RWPE2 (cell line): ENCODE results near the gene MEGF8.

Source experiments
- ATAC-seq: fragments of 200-7000 bp; cut with Tn5 transposase; 3 replicates; pipeline ENCODE4 v1.9.1; 2021; ENCODE audit warnings: low read depth
- DNase-seq: peaks from one replicate; pipeline ENCODE4 v3.0.0-alpha.2; 2020; ENCODE audit warnings: low spot score
- H3K27ac ChIP-seq: fragments of 450-650 bp; 2 replicates; pipeline ENCODE4 v1.5.1; 2017; ENCODE audit warnings: mild to moderate bottlenecking; ENCODE audit not compliant: poor library complexity, severe bottlenecking
- H3K27me3 ChIP-seq: fragments of 250-450 bp; sonication (Bioruptor Pico); 2 replicates; pipeline ENCODE4 v1.5.1; 2021; ENCODE audit warnings: mild to moderate bottlenecking, moderate library complexity; ENCODE audit not compliant: insufficient read depth, poor library complexity, severe bottlenecking
- H3K36me3 ChIP-seq: fragments of 250-450 bp; sonication (Bioruptor Pico); 2 replicates; pipeline ENCODE4 v1.5.1; 2020; ENCODE audit warnings: low read depth, mild to moderate bottlenecking, moderate library complexity
- H3K4me1 ChIP-seq: fragments of 250-450 bp; sonication (Bioruptor Pico); 2 replicates; pipeline ENCODE4 v1.5.1; 2021; ENCODE audit warnings: mild to moderate bottlenecking, moderate library complexity; ENCODE audit not compliant: insufficient read depth, poor library complexity, severe bottlenecking
- H3K4me3 ChIP-seq: fragments of 250-450 bp; sonication (Bioruptor Pico); 2 replicates; pipeline ENCODE4 v1.5.1; 2021; ENCODE audit warnings: mild to moderate bottlenecking, moderate library complexity; ENCODE audit not compliant: severe bottlenecking
- H3K9me3 ChIP-seq: fragments of 250-450 bp; sonication (Bioruptor Pico); 2 replicates; pipeline ENCODE4 v1.5.1; 2021; ENCODE audit warnings: mild to moderate bottlenecking, moderate library complexity; ENCODE audit not compliant: severe bottlenecking
- CTCF ChIP-seq: fragments of 450-650 bp; IDR thresholded peaks from one replicate; pipeline ENCODE4 v1.5.1; 2017; ENCODE audit warnings: mild to moderate bottlenecking, moderate library complexity; ENCODE audit not compliant: poor library complexity, severe bottlenecking

MEGF8 gene

GRCh38 chr19:42353341-42354015, 28.0 kb downstream of the MEGF8 start:
- ATAC-seq (no peak), DNase-seq (no peak)
- Histone ChIP-seq H3K4me3 (no peak overlapping the region), H3K4me1 (no peaks in the 10 kb centered on the region), H3K27me3 (no peaks in the 10 kb centered on the region), H3K27ac (no peak overlapping the region), H3K36me3 (no peaks in the 10 kb centered on the region), H3K9me3 (no peaks in the 10 kb centered on the region)
- no peak for TF ChIP-seq CTCF

- TF ChIP-seq CTCF = no peak
- DNase-seq (no peak), ATAC-seq (no peak)
- no peaks in the 10 kb centered on the region for H3K9me3 ChIP-seq
- H3K27ac ChIP-seq = no peak overlapping the region
- H3K27me3 ChIP-seq = no peaks in the 10 kb centered on the region
- H3K36me3 ChIP-seq = no peaks in the 10 kb centered on the region
- H3K4me3 ChIP-seq = no peak overlapping the region
- H3K4me1 ChIP-seq = no peaks in the 10 kb centered on the region
Measured at GRCh38 chr19:42355896-42356295, 30.5 kb downstream of the MEGF8 start.

- no peaks in the 10 kb centered on the region for H3K36me3 ChIP-seq
- H3K27ac ChIP-seq = no peak overlapping the region
Measured at GRCh38 chr19:42356686-42357085, 31.3 kb downstream of the MEGF8 start.

GRCh38 chr19:42357290-42357689, 31.9 kb downstream of the MEGF8 start:
- TF ChIP-seq CTCF = no peak
- H3K4me1 ChIP-seq = no peaks in the 10 kb centered on the region
- H3K27me3 ChIP-seq = no peaks in the 10 kb centered on the region
- ATAC-seq = no peak
- DNase-seq = no peak
- no peak overlapping the region for H3K4me3 ChIP-seq
- no peaks in the 10 kb centered on the region for H3K9me3 ChIP-seq
- no peak overlapping the region for H3K27ac ChIP-seq
- H3K36me3 ChIP-seq = no peaks in the 10 kb centered on the region

More at GRCh38 chr19:42356686-42357085, 31.3 kb downstream of the MEGF8 start:
- DNase-seq (peak; percentile 63), ATAC-seq (no peak)
- H3K4me1 ChIP-seq = no peaks in the 10 kb centered on the region
- H3K4me3 ChIP-seq = no peak overlapping the region
- H3K27me3 ChIP-seq = no peaks in the 10 kb centered on the region
- no peak for TF ChIP-seq CTCF
- H3K9me3 ChIP-seq = no peaks in the 10 kb centered on the region

GRCh38 chr19:42360787-42361544, 35.5 kb downstream of the MEGF8 start:
- Histone ChIP-seq H3K27me3 (no peaks in the 10 kb centered on the region), H3K4me1 (no peaks in the 10 kb centered on the region), H3K36me3 (no peaks in the 10 kb centered on the region; the same call in 1 of the 2 replicates), H3K4me3 (no peak overlapping the region), H3K9me3 (no peaks in the 10 kb centered on the region), H3K27ac (no peak overlapping the region)
- DNase-seq = no peak
- TF ChIP-seq CTCF = no peak
- ATAC-seq = no peak
